Trophoblast cell (in vitro differentiated cells and primary cell): ENCODE results near the gene COLEC11.
"Not testable (repeated sequence)": the region's sequence is repeated elsewhere in the genome, so short reads cannot be mapped to it uniquely, and the experiment has no call there.

Experiments
- DNase-seq, 2 donors: peaks; one replicate each; pipeline ENCODE4 v3.0.0-alpha.2; 2016
- H2AFZ ChIP-seq: 2 replicates; pipeline ENCODE4 v1.6.1; 2013; ENCODE audit warnings: low read length, moderate library complexity, mild to moderate bottlenecking; ENCODE audit not compliant: insufficient read depth, poor library complexity
- H2AK5ac ChIP-seq: 2 replicates; pipeline ENCODE4 v1.6.1; 2013; ENCODE audit warnings: mild to moderate bottlenecking, low read length
- H2BK120ac ChIP-seq: 2 replicates; pipeline ENCODE4 v1.6.1; 2013; ENCODE audit warnings: low read length, mild to moderate bottlenecking, moderate library complexity; ENCODE audit not compliant: insufficient read depth, poor library complexity
- H2BK12ac ChIP-seq: 2 replicates; pipeline ENCODE4 v1.6.1; 2013; ENCODE audit warnings: mild to moderate bottlenecking, low read length, moderate library complexity
- H2BK5ac ChIP-seq: 2 replicates; pipeline ENCODE4 v1.6.1; 2013; ENCODE audit warnings: low read length, low read depth, moderate library complexity, mild to moderate bottlenecking; ENCODE audit not compliant: poor library complexity
- H3K14ac ChIP-seq: 2 replicates; pipeline ENCODE4 v1.6.1; 2013; ENCODE audit warnings: mild to moderate bottlenecking, low read length
- H3K18ac ChIP-seq: 2 replicates; pipeline ENCODE4 v1.6.1; 2013; ENCODE audit warnings: mild to moderate bottlenecking, low read length
- H3K23ac ChIP-seq: 2 replicates; pipeline ENCODE4 v1.6.1; 2013; ENCODE audit warnings: low read length
- H3K27ac ChIP-seq: 2 replicates; pipeline ENCODE4 v1.5.1; 2013; ENCODE audit warnings: low read depth, mild to moderate bottlenecking, inconsistent platforms, low read length, moderate library complexity
- H3K27me3 ChIP-seq: 2 replicates; pipeline ENCODE4 v1.6.1; 2013; ENCODE audit warnings: inconsistent platforms, mild to moderate bottlenecking, low read length, moderate library complexity; ENCODE audit not compliant: insufficient read depth
- H3K36me3 ChIP-seq, 2 experiments: 1 replicate in 1 of 2; 2 replicates in 1 of 2; pipeline ENCODE4 v1.6.1; 2013; ENCODE audit warnings: low read length in 2 of 2, mild to moderate bottlenecking in 2 of 2, moderate library complexity in 1 of 2; ENCODE audit not compliant: insufficient read depth in 2 of 2, control insufficient read depth in 1 of 2
- H3K4ac ChIP-seq: 2 replicates; pipeline ENCODE4 v1.6.1; 2013; ENCODE audit warnings: low read depth, mild to moderate bottlenecking, low read length, moderate library complexity
- H3K4me1 ChIP-seq, 2 experiments: 1 replicate in 1 of 2; 2 replicates in 1 of 2; pipeline ENCODE4 v1.6.1; 2013; ENCODE audit warnings: low read length in 2 of 2, mild to moderate bottlenecking in 2 of 2, moderate library complexity in 1 of 2; ENCODE audit not compliant: insufficient read depth in 2 of 2, control insufficient read depth in 1 of 2
- H3K4me2 ChIP-seq: 2 replicates; pipeline ENCODE4 v1.6.1; 2013; ENCODE audit warnings: inconsistent platforms, mild to moderate bottlenecking, low read length, moderate library complexity
- H3K4me3 ChIP-seq: 2 replicates; pipeline ENCODE4 v1.5.1; 2013; ENCODE audit warnings: mild to moderate bottlenecking, low read depth, low read length, inconsistent platforms
- H3K79me1 ChIP-seq: one replicate; pipeline ENCODE4 v1.6.1; 2013; ENCODE audit warnings: low read length
- H3K79me2 ChIP-seq: 2 replicates; pipeline ENCODE4 v1.6.1; 2013; ENCODE audit warnings: low read length, mild to moderate bottlenecking; ENCODE audit not compliant: control insufficient read depth, insufficient read depth, poor library complexity
- H3K9ac ChIP-seq: 2 replicates; pipeline ENCODE4 v1.6.1; 2013; ENCODE audit warnings: mild to moderate bottlenecking, low read length
- H3K9me3 ChIP-seq: 2 replicates; pipeline ENCODE4 v1.6.1; 2013; ENCODE audit warnings: low read depth, mild to moderate bottlenecking, control low read depth, inconsistent platforms, low read length; ENCODE audit not compliant: insufficient read depth
- H4K12ac ChIP-seq: 2 replicates; pipeline ENCODE4 v1.6.1; 2013; ENCODE audit warnings: low read depth, mild to moderate bottlenecking, low read length, moderate library complexity
- H4K8ac ChIP-seq: 2 replicates; pipeline ENCODE4 v1.6.1; 2013; ENCODE audit warnings: low read depth, mild to moderate bottlenecking, low read length, moderate library complexity
- H4K91ac ChIP-seq: one replicate; pipeline ENCODE4 v1.6.1; 2013; ENCODE audit warnings: low read depth, mild to moderate bottlenecking, low read length, moderate library complexity
- WGBS: extraction: QIAGEN DNeasy Blood & Tissue Kit; methylation state at CpG from one replicate; pipeline ENCODE4 v1.1.7; 2013; ENCODE audit warnings: missing lambda C conversion rate; ENCODE audit not compliant: insufficient read length, insufficient coverage; ENCODE audit errors: extremely low coverage; 5-methylcytosine and 5-hydroxymethylcytosine counted together

The COLEC11 gene

DNA sequence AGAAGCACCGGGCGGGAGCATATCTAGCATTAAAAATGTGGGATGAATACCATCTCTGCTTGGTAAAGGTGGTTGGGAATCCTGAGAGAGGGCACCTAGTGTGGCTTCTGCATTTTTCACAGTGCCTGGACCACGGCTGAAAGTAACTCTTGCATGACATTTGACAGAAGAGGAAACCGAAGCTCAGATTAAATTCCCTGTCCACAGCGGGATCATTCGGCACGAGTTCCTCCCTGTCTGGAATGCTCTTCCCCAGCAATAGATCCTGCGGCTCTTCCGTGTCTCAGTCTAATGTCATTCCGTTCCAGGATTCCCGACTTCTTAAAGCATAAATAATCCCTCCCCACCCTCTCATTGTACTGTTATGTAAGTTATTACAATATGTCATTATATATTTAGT, 20.8 kb upstream of the COLEC11 start:
- peak in 1 of 2 donors; percentile 34 for DNase-seq
- H3K27me3 ChIP-seq, result no peaks in the 10 kb centered on the region
- H3K27ac ChIP-seq, result no peak overlapping the region
- no peak overlapping the region for H3K9ac ChIP-seq
- peaks cover 2% of the 10 kb centered on the region for H3K9me3 ChIP-seq
- peaks cover 0 to 7% of the 10 kb centered on the region in 2 experiments for H3K4me1 ChIP-seq
- H4K8ac ChIP-seq, result peak overlapping the region; percentile 3
- no peak overlapping the region for H2AFZ ChIP-seq
- no peak overlapping the region for H2AK5ac ChIP-seq
- H3K18ac ChIP-seq, result no peak overlapping the region
- peaks cover 7 to 15% of the 10 kb centered on the region in 2 experiments for H3K36me3 ChIP-seq
- peaks cover 12% of the 10 kb centered on the region for H3K79me1 ChIP-seq
- H3K4ac ChIP-seq, result no peak overlapping the region
- no peak overlapping the region for H3K4me2 ChIP-seq
- no peak overlapping the region for H2BK5ac ChIP-seq
- H3K14ac ChIP-seq, result no peak overlapping the region
- H3K4me3 ChIP-seq, result no peak overlapping the region
- no peak overlapping the region for H3K23ac ChIP-seq
- WGBS, result no CpG with 5 or more reads among the region's 11 CpGs
- H2BK120ac ChIP-seq, result no peak overlapping the region
- no peak overlapping the region for H2BK12ac ChIP-seq
- H4K12ac ChIP-seq, result no peak overlapping the region
- no peak overlapping the region for H4K91ac ChIP-seq
- H3K79me2 ChIP-seq, result peaks cover 14% of the 10 kb centered on the region

DNA sequence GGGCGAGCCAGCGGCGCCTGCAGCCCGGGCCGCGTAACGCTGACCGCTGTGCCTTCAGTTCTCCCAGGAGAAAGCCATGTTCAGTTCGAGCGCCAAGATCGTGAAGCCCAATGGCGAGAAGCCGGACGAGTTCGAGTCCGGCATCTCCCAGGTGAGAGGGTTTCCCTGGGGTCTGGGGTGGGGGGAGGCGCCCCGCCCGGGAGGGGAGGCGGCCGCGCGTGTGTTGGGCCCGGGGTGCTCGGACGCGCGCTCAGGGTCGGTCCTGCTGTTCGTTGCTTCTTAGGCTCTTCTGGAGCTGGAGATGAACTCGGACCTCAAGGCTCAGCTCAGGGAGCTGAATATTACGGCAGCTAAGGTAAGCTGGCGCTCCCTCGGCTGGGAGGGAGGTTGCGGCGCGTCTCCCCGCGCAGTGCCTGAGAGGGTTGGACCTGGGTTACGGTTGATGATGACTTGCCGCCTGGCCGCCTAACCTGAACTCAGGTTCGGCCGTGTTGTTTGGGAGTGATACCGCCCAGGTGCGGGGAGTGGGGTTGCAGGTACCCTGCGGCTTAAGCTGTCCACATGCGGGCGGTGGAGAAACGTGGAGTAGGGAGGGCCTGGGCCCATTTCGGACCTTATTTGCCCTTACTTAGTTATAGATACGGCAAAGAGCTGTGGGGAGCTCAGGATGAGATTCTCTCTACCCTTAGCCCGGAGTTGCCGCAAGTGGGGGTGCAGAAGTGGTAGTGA, 19.2 kb upstream of the COLEC11 start:
- H3K79me2 ChIP-seq, result peaks cover 14% of the 10 kb centered on the region
- H4K91ac ChIP-seq, result peak overlapping the region; percentile 75
- peaks cover 0 to 7% of the 10 kb centered on the region in 2 experiments for H3K4me1 ChIP-seq
- H3K18ac ChIP-seq, result peak overlapping the region; percentile 31
- peak overlapping the region; percentile 99 for H3K4me3 ChIP-seq
- peak overlapping the region; percentile 39 for H2AFZ ChIP-seq
- H2BK5ac ChIP-seq, result peak overlapping the region; percentile 74
- peak overlapping the region; percentile 77 for H4K12ac ChIP-seq
- peak overlapping the region; percentile 67 for H3K27ac ChIP-seq
- peak overlapping the region; percentile 95 for H3K9ac ChIP-seq
- peak overlapping the region; percentile 94 for H4K8ac ChIP-seq
- H3K4ac ChIP-seq, result peak overlapping the region; percentile 87
- peak overlapping the region; percentile 92 for H3K4me2 ChIP-seq
- peak overlapping the region; percentile 58 for H2AK5ac ChIP-seq
- H3K36me3 ChIP-seq, result peaks cover 12 to 26% of the 10 kb centered on the region in 2 experiments
- H3K14ac ChIP-seq, result peak overlapping the region; percentile 90
- H3K79me1 ChIP-seq, result peaks cover 12% of the 10 kb centered on the region
- H2BK120ac ChIP-seq, result no peak overlapping the region
- no peak overlapping the region for H2BK12ac ChIP-seq
- no peaks in the 10 kb centered on the region for H3K27me3 ChIP-seq
- WGBS, result no CpG with 5 or more reads among the region's 54 CpGs
- DNase-seq, result peak; percentile 69 to 70
- no peaks in the 10 kb centered on the region for H3K9me3 ChIP-seq
- no peak overlapping the region for H3K23ac ChIP-seq

DNA sequence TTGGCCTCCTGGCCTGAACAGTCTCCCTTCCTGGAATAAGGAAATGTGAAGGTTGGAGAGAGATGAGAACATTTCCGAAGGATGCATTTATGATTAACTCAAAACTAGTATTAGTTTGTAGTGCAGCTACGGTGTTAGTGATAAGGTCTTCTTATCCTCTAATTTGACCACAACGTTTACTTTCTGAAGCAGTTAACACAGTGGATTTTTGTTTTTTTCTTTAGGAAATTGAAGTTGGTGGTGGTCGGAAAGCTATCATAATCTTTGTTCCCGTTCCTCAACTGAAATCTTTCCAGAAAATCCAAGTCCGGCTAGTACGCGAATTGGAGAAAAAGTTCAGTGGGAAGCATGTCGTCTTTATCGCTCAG, 18.7 kb upstream of the COLEC11 start:
- not testable (repeated sequence) for H2BK5ac ChIP-seq, H3K27me3 ChIP-seq, H4K12ac ChIP-seq, H3K23ac ChIP-seq, H4K91ac ChIP-seq, H3K18ac ChIP-seq, H3K27ac ChIP-seq, H2AFZ ChIP-seq, H3K4me1 ChIP-seq, H3K14ac ChIP-seq, DNase-seq, H2AK5ac ChIP-seq, H2BK12ac ChIP-seq, H3K9me3 ChIP-seq, H2BK120ac ChIP-seq, H4K8ac ChIP-seq
- H3K36me3 ChIP-seq, result peaks cover 14 to 29% of the 10 kb centered on the region in 2 experiments
- H3K4me2 ChIP-seq, result peak overlapping the region; percentile 92
- peak overlapping the region; percentile 87 for H3K4ac ChIP-seq
- H3K4me3 ChIP-seq, result peak overlapping the region; percentile 99
- no CpG with 5 or more reads among the region's 10 CpGs for WGBS
- peaks cover 12% of the 10 kb centered on the region for H3K79me1 ChIP-seq
- peaks cover 14% of the 10 kb centered on the region for H3K79me2 ChIP-seq
- peak overlapping the region; percentile 95 for H3K9ac ChIP-seq

DNA sequence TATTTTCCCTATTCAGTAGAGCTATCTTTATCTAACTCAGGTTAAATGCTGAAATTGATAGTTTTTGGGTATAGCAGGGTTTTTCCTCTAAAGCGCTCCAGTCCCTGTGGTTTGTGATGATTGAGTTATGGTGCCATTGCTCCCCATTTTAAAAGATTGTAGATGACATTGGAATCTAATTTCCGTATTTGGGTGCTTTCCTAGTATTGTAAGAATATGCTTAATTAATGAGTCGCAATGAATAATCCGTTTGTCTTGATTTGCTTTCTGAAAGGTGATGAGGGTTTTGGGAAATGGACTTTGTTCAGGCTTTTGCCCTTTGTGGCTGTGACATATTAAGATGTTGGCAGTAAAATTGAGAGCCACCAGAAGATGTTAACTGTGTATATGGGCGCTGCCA, 15.9 kb upstream of the COLEC11 start:
- Histone ChIP-seq H2BK5ac (no peak overlapping the region), H4K8ac (no peak overlapping the region), H3K14ac (no peak overlapping the region), H2AFZ (no peak overlapping the region), H3K4me3 (no peak overlapping the region), H2BK120ac (no peak overlapping the region), H3K79me2 (peaks cover 14% of the 10 kb centered on the region), H3K36me3 (peaks cover 21 to 38% of the 10 kb centered on the region in 2 experiments), H3K27me3 (no peaks in the 10 kb centered on the region), H3K4me2 (no peak overlapping the region), H3K23ac (no peak overlapping the region), H4K91ac (no peak overlapping the region), H3K4ac (no peak overlapping the region), H3K4me1 (peaks cover 0 to 7% of the 10 kb centered on the region in 2 experiments), H4K12ac (no peak overlapping the region), H2AK5ac (no peak overlapping the region), H2BK12ac (no peak overlapping the region), H3K27ac (no peak overlapping the region), H3K9me3 (no peaks in the 10 kb centered on the region), H3K79me1 (peaks cover 12% of the 10 kb centered on the region), H3K18ac (no peak overlapping the region), H3K9ac (no peak overlapping the region)
- no CpG with 5 or more reads among the region's 5 CpGs for WGBS
- DNase-seq, result no peak
